Medulla oblongata (tissue), 1 donor: Measurements from ENCODE around the gene KRT84.
A peak's percentile ranks its signal among the peaks of the same experiment; 100 is the strongest.
"Not testable (repeated sequence)": the region's sequence is repeated elsewhere in the genome, so short reads cannot be mapped to it uniquely, and the experiment has no call there.

Source experiments
- DNase-seq: peaks from one replicate; pipeline ENCODE4 v3.0.0-alpha.2; 2015; ENCODE audit errors: extremely low spot score

KRT84 gene

DNA sequence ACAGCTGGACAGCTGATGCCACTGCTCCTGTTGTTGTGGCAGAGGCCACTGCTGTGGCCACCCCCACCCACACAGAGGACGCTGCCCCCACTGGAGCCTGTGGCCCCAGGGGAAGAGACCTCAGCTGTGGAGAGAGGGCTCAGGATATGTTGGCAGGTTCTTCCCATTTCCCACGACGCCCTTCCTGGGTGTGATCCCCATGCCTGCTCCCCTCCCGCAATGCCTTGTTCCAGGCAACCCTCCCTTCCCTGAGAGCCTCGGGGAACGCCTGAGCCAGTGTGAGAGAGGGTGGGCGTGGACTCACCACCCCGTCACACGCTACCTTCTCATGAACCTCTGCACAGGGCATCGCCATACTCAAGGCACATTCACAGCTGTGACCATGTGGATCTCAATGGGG, 26.4 kb upstream of the KRT84 start:
- no peak for DNase-seq

DNA sequence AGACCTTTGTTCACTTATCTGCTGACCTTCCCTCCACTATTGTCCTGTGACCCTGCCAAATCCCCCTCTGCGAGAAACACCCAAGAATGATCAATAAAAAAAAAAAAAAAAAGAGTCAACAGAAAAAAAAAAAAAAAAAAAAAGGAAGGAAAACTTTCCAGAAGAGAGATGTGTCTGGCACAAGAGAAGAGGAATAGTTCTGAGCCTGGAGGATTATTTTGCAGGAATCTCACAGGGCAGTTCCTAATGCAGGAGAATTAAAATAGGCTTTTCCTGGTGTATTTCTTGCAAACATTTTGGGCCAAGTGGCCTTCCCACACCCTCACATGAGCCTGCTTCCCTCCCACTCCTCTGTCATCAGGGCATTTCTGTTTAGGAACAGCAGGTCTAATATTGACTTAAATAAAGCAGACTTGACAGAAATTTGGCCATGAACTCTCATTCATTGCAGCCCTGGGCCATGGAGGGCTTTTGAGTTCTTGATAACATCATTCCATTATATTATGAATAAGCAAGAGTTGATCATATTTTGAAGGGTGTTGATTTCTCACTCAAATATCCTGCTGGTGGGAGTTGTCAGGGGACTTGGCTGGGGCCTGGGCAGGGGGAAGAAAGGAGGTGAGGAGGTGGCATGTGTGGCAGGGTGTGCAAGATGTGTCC, 25.3 kb upstream of the KRT84 start:
- DNase-seq, result not testable (repeated sequence)

DNA sequence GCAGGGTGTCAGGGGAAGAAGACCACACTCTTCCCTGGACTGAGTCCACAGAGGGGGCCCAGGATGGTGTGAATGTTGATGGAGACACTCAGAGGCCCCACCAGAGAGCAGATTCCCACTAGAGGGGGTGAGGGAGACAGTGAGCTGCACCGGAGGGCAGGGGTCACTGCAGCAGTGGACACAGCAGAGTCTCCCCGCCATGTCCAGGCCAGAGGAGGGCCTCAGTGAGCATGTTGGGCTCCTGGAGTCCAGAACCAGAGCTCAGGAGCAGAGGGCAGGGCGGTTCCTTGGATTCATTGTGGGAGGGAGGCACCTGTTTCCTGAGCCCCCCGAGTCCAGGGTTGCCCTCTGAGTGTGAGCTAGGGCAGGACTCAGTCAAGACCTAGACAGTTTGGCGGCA, 22.5 kb upstream of the KRT84 start:
- DNase-seq, result no peak

DNA sequence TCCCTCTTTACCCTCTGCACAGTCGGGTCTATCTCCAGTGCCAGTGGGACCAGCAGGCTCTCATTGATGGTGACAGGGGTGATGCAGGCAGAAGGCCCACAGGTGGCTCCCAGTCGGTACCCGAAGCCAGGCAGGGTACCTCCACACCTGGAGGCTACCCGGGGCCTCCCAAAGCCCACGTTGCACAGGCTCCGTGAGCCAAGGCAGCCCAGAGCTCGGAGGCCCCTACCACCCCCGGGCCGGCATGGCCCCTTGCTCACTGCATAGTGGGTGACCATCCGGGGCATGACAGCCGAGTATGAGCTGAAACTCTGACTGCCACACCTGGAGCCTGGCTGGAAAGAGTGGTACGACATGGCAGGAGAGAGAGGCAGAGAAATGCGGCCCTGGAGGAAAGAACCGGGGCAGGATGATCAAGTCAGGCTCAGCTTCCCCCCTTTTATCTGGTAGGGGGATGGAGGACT, 20.5 kb upstream of the KRT84 start, which contains the start of gene KRT82:
KRT82 (minus strand) TSS at position 414 of the 464 bp plus-strand sequence; CDS start at position 356, 58 bp downstream.
- no peak for DNase-seq

DNA sequence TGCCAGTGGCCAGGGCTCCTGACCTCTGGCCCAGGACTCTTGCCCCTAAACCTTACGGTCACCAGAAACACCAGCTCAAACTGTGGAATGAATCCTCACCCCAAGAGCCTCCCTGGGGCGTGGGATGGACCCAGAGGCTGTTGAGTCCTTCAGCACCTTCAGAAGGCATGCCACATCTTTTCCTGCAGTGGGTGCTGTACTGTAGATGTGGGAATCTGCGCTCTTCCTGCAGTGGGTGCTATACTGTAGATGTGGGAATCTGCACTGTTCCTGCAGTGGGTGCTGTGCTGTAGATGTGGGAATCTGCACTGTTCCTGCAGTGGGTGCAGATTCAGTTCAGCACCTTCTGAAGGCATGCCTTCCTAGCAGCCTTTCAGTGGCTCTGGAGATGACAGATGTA, 19.5 kb upstream of the KRT84 start:
- no peak for DNase-seq

DNA sequence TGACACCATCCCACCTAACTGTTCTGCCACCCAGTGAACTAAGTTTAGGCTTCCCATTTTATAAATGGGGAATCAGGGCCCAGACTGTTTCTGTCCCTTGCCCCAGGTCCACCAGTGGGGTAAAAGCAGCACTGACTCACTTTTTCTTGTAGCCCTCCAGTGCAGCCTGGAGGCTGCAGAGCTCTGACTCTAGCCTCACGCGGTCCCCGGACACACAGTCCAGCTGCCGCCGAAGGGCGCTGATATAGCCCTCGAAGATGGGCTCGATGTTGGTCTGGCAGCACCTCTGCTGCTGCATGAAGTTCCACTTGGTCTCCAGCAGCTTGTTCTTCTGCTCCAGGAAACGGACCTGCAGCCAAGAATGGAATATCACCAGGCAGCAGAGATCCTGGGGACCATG, 18.1 kb upstream of the KRT84 start:
- no peak for DNase-seq

DNA sequence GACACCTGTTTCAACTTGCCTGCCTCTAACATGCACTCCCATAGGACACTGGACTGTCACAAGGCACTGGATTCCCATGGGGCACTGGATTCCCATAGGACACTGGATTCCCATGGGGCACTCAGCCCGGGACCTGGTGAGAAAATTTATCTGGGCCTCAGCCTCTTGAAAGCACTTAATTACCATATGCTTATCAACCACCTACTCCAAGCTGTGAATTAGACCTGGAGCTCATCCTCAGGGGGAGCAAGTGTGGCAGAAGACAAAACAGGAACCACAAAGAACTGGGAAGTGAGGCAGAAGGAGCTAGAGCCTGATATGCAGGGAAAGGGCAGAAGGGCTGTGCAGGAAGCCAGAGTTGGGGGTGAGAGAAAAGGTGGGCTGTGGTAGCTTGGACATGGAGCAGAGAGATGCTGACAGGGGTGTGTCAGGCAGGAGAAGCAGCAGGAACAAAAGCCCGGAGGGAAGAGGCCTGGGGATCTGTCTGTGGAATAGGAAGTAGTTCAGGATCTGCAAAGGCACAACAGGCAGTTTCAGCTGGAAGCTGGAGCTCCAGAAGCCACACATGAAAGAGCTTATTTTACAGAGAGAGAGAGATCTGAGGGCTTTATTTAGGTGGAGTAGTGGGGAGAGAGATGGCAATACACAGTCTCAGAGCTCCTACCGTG, 17.6 kb upstream of the KRT84 start:
- DNase-seq, result no peak

DNA sequence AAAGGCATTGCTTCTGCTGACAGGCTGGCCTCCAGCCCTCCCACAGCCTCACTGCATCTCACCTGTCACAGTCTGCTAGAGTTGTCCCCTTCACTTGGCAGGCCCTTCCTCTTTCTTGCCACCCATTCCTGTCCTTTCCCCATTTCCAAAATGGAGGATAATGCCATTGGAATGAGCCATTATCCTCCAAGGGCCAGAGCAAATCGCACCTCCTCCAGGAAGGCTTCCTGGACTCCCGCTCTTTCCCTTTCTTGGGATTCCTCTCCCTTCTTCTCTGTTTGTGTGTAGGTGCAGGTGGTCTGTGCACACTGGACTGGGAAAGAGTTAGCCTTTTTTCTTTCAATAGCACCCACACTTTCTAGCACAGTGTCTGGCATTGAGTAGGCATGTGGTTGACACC, 16.9 kb upstream of the KRT84 start:
- DNase-seq, result no peak

DNA sequence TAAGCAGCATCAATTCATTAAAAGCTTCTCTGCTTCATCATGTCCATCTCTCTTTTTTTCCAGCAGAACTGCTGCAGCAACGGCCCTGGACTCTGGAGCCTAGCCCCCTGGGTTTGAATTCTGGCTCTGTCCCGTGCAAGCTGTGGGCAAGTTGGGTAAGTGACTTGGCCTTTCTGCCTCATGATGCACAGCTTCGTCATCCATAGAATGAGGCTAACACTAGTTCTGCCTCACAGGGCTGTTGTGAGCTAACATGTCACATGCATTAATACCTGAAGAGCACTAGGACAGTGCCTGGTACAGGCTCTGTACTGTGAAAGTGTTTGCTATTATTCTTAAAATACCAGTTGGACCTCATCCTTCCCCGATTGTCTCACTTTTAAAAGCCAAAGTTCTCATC, 16.5 kb upstream of the KRT84 start:
- DNase-seq, result no peak

DNA sequence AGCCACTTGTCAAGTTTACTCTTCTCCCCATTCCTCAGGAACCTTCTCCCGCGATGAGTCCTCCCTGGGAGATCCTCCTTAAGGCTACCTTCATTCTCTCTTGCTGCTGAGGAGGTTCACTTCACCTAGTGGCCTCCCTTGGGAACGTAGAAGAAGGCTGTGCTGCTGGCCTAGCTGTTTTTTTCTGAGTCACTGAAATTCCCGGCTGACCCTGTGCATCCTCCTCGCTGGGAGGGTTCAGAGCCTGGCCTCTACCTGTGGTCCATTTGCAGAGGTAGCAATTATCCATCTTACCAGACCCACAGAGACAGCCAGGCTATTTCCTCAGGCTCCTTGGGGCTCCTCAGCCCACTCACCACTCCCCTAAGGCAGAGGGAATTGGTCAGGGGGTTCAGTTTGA, 16.1 kb upstream of the KRT84 start:
- no peak for DNase-seq

DNA sequence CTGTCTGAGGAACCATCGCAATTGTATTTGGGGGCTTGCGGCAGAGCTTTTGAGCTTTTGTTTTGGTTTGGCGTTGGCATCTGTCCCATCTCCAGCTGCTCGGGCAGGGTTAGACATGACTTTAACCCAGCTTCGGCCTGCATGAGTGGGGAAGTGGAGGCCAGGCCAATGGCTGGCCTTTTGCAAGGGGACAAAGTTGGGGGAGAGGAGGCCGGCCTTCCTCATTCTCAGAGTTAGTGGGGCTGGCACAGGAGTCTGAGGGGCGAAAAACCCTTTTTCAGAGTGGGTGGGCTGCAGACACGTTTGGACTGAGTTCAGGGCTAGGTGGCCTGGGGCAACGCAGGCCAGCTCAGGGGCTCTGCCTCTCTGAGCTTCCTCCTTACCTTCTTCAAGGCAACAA, 15.5 kb upstream of the KRT84 start:
- DNase-seq, result no peak

DNA sequence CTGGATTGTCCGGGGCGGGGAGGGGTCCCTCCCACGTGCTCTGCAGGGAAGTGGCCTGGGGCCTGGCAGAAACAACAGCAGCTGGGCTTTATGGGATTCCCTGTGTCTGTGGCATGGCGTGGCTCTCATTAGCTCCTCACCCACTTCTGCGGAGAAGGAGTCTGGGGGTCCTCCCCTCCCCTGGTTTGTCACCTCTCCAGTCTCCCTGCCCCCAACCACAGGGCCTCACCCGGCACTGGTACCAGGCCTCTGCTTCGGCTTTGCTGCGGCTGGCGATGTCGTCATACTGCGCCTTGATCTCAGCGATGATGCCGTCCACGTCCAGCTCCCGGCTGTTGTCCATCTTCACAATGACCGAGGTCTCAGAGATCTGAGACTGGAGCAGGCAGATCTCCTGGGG, 14.3 kb upstream of the KRT84 start:
- DNase-seq, result no peak

DNA sequence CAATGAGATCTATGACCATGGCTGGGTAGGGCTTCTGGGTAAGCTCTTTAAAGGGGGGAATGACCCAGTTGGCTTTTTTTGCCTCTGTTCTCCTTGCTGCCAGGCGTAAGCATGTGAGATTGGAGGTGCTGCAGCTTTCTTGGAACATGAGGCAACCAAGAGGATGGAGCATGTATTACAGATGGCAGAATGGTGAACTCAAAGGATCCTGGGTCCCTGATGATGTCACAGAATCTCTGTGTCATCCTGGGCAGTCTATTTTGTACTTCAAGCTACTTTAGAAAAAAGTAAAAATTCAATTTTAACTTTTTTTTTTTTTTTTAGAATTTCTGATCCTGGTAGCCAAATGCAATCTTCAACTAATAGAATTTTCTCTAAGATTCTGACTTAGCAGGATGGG, 12.7 kb upstream of the KRT84 start:
- no peak for DNase-seq

DNA sequence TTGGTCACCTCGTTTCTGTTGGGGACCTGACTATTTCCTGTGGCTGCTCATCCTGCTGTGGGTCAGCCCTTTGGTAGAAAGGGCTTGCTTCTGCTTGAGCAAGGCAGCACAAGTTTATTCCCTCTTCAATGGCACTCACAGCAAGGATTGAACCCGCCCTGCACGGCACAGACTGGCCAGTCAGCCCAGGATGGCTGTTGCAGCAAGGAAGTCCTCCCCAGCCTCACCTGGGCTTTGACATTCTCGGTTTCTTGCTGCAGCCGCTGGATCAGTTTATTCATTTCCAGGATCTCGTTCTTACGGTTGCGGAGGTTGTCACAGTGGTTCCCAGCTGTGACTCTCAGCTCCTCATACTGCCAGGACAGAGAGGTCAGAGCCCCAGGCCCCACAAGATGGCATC, 11.2 kb upstream of the KRT84 start:
- DNase-seq, result no peak

DNA sequence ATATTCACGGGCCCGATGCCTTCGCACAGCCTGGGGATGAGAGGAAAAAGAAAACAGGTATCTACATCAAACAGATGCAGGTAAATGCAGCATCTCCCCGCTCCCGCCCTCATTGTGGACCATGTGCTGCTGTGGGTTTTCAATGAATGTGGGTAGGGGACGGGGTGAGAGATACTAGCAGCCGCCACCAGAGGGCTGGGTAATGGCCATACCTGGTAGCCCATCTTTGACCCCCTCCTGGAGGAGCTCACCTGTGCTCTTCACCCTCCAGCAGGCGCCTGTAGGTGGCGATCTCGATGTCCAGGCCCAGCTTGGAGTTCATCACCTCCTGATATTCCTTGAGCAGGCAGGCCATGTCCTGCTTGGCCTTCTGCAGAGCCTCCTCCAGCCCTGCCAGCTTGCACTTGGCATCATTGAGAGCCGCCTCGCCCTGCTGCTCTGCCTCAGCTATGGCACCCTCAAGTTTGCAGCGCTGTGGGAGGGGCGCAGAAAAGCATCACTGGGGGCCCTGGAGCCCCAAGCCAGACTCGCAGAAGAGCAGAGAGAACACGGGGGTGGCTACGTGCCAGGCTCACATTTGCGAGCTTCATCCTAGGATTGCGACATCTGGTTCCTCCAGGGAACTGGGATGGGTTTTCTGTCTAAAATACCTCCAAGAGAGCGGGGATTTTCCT, 10.4 kb upstream of the KRT84 start:
- DNase-seq, result no peak

DNA sequence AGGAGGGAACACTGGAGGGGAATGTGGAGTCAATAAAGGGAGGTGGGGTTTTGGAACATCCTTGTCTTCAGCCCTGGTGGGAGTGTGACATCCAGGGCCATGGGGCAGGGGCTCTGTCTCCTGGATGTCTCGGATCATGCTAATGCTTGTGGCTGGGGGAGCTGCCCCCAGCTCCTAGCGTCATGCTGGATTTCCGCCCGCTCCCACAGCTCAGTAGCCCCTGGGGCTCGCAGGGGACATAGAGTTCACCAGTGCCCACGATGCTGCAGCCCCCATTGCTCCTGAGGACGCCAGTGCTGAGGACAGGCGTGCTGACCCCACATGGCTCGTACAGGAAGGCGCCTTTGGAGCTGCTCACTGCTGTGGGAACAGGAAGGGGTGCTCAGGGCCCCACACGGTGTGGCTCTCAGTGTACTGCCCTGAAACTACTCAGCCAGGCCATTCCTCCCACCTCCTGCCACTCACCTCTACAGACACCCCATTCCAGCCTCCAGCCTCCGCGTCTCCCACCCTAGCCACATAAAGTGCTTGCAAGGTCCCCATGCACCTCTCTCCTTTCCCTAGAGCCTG, 9.5 kb upstream of the KRT84 start:
- DNase-seq, result no peak

DNA sequence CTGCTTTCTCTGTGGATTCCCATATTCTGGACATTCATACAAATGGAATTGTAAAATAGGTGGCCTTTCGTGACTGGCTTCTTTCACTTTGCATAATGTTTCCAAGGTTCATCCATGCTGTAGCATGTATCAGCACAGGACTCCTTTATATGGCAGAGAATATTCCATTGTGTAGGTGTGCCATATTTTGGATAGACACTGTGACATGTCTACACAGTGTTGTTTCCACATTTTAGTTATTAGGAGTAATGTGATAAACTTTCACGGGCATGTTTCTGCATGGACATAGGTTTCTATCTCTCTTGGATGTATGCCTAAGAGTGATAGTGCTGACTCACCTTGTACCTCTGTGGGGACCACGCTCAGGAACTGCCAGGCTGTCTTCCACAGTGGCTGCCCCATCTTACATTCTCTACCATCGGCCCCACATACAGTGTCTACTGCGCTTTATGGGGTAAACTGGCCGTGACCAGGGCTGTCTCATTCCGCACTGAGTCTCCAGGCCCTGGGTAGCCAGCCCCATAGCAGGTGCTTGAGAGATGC, 7.1 kb upstream of the KRT84 start:
- no peak for DNase-seq

DNA sequence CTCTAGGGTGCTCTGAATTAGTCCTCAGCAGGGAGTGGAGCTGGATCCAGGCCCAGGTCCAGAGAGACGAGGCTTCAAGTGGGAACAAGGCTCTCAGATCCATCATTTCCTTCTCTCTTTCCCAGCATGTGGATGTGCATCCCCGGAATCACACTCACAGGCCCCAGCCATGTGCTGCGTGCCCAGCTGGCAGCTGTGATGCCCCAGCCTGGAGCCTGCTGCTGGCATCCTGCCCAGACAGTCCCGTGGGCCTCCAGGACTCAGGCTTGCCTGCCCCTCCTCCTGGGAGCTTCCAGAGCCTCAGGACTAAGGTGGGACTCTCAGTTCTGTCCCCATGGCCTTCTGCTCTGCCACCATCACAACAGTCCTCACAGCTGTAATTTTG, 6.2 kb upstream of the KRT84 start:
- peak; percentile 80 for DNase-seq

DNA sequence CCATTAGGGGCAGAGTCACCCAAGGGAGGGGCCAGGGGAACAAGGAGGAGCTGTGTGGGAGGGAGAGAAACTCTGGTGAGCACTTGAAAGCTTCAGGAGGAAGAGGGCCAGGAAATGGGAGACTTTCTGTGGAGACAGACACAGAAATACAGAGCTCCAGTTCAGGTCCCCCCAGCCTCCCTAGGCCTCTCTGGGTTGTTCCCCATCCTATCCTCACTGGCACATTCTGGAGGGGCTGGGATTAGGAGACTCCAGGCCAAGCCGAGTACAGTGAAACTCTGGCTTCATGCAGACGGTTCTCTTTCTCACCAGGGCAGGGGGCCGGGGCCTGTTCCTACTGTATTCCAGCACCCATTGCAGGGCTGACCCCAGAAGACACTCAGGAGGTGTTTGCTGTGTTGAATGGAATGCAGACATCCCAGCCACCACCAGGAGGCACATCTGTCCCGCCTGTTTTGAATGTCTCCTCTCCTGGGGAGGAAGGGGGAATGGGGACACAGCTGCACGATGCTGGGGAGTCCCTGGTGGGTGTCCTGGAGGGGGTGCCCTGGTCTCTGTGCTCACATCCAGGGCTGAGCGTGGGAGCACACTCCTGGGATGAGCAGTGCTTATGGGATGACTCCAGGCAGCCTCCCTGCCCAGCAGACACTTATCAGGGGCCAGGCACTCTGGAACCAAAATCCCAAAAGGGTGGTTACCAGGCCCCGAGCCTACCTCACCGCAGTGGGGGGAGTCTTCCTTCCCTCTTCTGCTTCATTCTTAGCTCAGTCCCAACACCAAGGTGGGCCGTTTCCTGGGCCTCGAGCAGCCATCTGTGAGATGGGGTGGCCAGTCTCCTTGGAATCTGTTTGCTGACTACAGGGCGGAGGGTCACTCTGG, 5.5 kb upstream of the KRT84 start:
- peak; percentile 10 for DNase-seq

DNA sequence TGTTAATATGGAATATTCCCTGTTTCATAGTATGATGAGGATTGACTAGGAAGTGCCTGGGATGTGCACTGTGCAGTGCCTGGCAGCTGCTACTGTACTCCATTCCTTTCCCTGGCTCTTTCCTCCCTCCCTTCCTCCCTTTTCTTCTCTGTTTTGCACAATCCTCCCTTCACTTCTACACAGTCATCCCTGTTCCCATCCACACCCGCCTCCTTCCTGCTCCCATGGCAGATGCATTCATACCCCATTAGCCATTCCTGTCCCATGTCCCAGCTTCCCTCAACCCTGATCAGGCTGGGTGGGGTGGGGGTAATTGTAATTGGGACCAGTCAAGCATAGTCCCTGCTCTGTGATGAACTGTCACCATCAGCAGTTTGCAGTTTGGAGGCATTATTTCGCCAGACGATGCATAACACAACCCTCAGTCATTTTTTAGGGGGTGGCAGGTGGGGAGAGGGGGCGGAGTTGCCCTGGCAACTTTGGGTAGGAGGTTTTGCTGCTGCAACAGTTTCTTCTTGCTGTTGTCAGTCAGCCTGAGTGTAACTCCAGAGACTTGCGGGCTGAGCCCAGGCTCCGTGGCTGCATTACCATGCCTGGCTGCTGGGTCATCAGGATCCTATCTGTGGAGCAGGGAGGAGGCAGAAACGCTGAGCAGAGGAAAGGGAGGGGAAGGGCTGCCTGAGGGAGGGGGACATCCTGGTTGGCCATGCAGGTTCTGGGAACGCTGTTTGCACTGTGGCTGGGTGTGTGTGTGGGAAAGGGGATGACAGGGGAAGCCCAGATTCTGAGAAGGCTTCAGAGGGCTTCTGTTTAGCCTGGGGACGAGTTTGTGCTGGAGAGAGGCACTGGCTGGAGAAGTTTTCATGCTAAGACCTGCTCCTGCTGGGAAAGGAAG, 4.1 kb upstream of the KRT84 start:
- no peak for DNase-seq
